Uterus (tissue), 4 donors: Measurements from ENCODE around the gene JMJD4. TPM values are rescaled to one million over a fixed set of nuclear protein-coding genes. Genes with fewer than 3 reads are reported as not detected.
A peak's percentile ranks its signal among the peaks of the same experiment; 100 is the strongest.

Experiments
- DNase-seq, 2 donors: peaks; one replicate each; pipeline ENCODE4 v3.0.0-alpha.2; 2019 to 2020
- H3K27ac ChIP-seq, 2 donors: fragments of 200-600 bp; sonication (generic); 1 replicate in 1 of 2; 2 replicates in 1 of 2; pipeline ENCODE4 v1.5.1; 2016 to 2018
- H3K27me3 ChIP-seq, 2 donors: fragments of 200-600 bp; sonication (generic); one replicate each; pipeline ENCODE4 v1.5.1; 2018 to 2019; ENCODE audit warnings: control low read depth in 1 of 2
- H3K36me3 ChIP-seq, 2 donors: fragments of 200-600 bp; sonication (generic); one replicate each; pipeline ENCODE4 v1.5.1; 2019; ENCODE audit warnings: control low read depth in 1 of 2
- H3K4me1 ChIP-seq, 2 donors: fragments of 200-600 bp; sonication (generic); one replicate each; pipeline ENCODE4 v1.5.1; 2018 to 2019; ENCODE audit warnings: control low read depth in 1 of 2
- H3K4me3 ChIP-seq, 2 donors: fragments of 200-600 bp; sonication (generic); 1 replicate in 1 of 2; 2 replicates in 1 of 2; pipeline ENCODE4 v1.5.1; 2018 to 2019; ENCODE audit warnings: mild to moderate bottlenecking in 1 of 2
- H3K9me3 ChIP-seq, 2 donors: fragments of 200-600 bp; sonication (generic); one replicate each; pipeline ENCODE4 v1.5.1; 2019; ENCODE audit warnings: control low read depth in 1 of 2
- CTCF ChIP-seq, 4 experiments: fragments of 200-600 bp in 2 of 4; fragments of 450-650 bp in 2 of 4; sonication (generic) in 2 of 4; IDR thresholded peaks; one replicate each; pipeline ENCODE4 v1.5.1; 2016 to 2019; ENCODE audit warnings: antibody characterized with exemption in 4 of 4, mild to moderate bottlenecking in 2 of 4, moderate library complexity in 1 of 4
- POLR2A ChIP-seq, 2 donors: fragments of 450-650 bp; IDR thresholded peaks; one replicate each; pipeline ENCODE4 v1.6.1; 2016; ENCODE audit warnings: antibody characterized with exemption in 2 of 2, mild to moderate bottlenecking in 1 of 2, moderate library complexity in 1 of 2
- intact Hi-C: fragments of 100-400 bp; cut with DNase I; formaldehyde crosslinking; loops from one replicate; pipeline ENCODE4 v1.15.1; 2023; ENCODE audit warnings: low total_unique reads
- total RNA-seq, 4 donors: library from RNA; depleted of rRNA in 3 of 4; stranded (reverse); fragments of >200 nt in 3 of 4; gene quantifications; one replicate each; pipeline versions ENCODE4 v1.1.0 to v1.2.4, GENCODE V29; 2014 to 2023
- donor health status: DM: yes; HTN: yes; CAD: no.

JMJD4 gene
- total RNA-seq, 4 donors from 2014 or later: 5.0 to 29.6 (median 15.7) TPM

- H3K27ac ChIP-seq: peak overlapping the region; percentile 57 to 95
- H3K4me1 ChIP-seq: peaks cover 4 to 11% of the 10 kb centered on the region in 2 donors
- intact Hi-C loops: loop anchor here (5.0 to 10.0 kb wide), 2 partner anchors 186 to 313 kb away; partner anchors contain the start of gene WNT9A
- TF ChIP-seq POLR2A (IDR thresholded peaks at IDR 0.05): no peak
- TF ChIP-seq CTCF (IDR thresholded peaks at IDR 0.05): no peak
- no peaks in the 10 kb centered on the region for H3K27me3 ChIP-seq
- H3K36me3 ChIP-seq: no peaks in the 10 kb centered on the region
- H3K4me3 ChIP-seq: no peak overlapping the region
- DNase-seq: no peak
- H3K9me3 ChIP-seq: no peaks in the 10 kb centered on the region
Observed at GRCh38 chr1:227761621-227762230, 26.6 kb upstream of the JMJD4 start.

- Histone ChIP-seq H3K4me3 (no peak overlapping the region), H3K9me3 (no peaks in the 10 kb centered on the region), H3K4me1 (peaks cover 4 to 16% of the 10 kb centered on the region in 2 donors), H3K27me3 (no peaks in the 10 kb centered on the region), H3K36me3 (no peaks in the 10 kb centered on the region), H3K27ac (peak overlapping the region; percentile 64 to 95)
- TF ChIP-seq CTCF (IDR thresholded peaks at IDR 0.05): no peak
- no peak for TF ChIP-seq POLR2A (IDR thresholded peaks at IDR 0.05)
- no peak for DNase-seq
- intact Hi-C loops: loop anchor here (5.0 to 10.0 kb wide), 2 partner anchors 187 to 314 kb away; partner anchors contain the start of gene WNT9A
Observed at GRCh38 chr1:227760377-227760776, 25.3 kb upstream of the JMJD4 start.

GRCh38 chr1:227759341-227760300 lies 24.5 kb upstream of the JMJD4 start:
- no peaks in the 10 kb centered on the region for H3K9me3 ChIP-seq
- no peak overlapping the region for H3K4me3 ChIP-seq
- H3K27ac ChIP-seq: peak overlapping the region; percentile 64 to 95
- no peaks in the 10 kb centered on the region for H3K27me3 ChIP-seq
- H3K4me1 ChIP-seq: peaks cover 4 to 16% of the 10 kb centered on the region in 2 donors
- intact Hi-C loops: loop anchor here (5.0 to 10.0 kb wide), 2 partner anchors 188 to 315 kb away; partner anchors contain the start of gene WNT9A
- no peaks in the 10 kb centered on the region for H3K36me3 ChIP-seq
- peak; percentile 81 to 89 for DNase-seq
- TF ChIP-seq POLR2A (IDR thresholded peaks at IDR 0.05): no peak
- no peak for TF ChIP-seq CTCF (IDR thresholded peaks at IDR 0.05)

GRCh38 chr1:227758366-227758765 lies 23.3 kb upstream of the JMJD4 start:
- no peak overlapping the region for H3K4me3 ChIP-seq
- H3K27ac ChIP-seq: peak overlapping the region; percentile 47 to 95
- no peaks in the 10 kb centered on the region for H3K36me3 ChIP-seq
- peaks cover 8 to 16% of the 10 kb centered on the region in 2 donors for H3K4me1 ChIP-seq
- DNase-seq: no peak
- no peaks in the 10 kb centered on the region for H3K27me3 ChIP-seq
- TF ChIP-seq POLR2A (IDR thresholded peaks at IDR 0.05) (no peak), CTCF (IDR thresholded peaks at IDR 0.05) (no peak)
- intact Hi-C loops: no loop called here
- H3K9me3 ChIP-seq: no peaks in the 10 kb centered on the region
